ENCODE data around the gene CCNK. TPM values are rescaled to one million over a fixed set of nuclear protein-coding genes. Genes with fewer than 3 reads are reported as not detected.

Gene CCNK
- total RNA-seq, 1 experiment from 2014 or later: 80.1 TPM

- no peak overlapping the region for H3K23ac ChIP-seq (ENCODE audit: insufficient read length, low read depth, low read length)
- H3K9me3 ChIP-seq (ENCODE audit: control insufficient read depth, low read depth, low read length): no peaks in the 10 kb centered on the region
- H3T11ph ChIP-seq (ENCODE audit: low read length): no peak overlapping the region
- H3K18ac ChIP-seq (ENCODE audit: insufficient read length, low read depth, low read length): no peak overlapping the region
- no peak overlapping the region for H4K5ac ChIP-seq (ENCODE audit: insufficient read length, low read depth, low read length)
- no peak overlapping the region for H2AFZ ChIP-seq (ENCODE audit: low read length)
- no peak overlapping the region for H3K27ac Mint-ChIP-seq
- no peak overlapping the region for H3K14ac ChIP-seq (ENCODE audit: insufficient read depth, low read length)
- H3K4me1 ChIP-seq (ENCODE audit: insufficient read depth, low read length): no peaks in the 10 kb centered on the region
- H3K27ac ChIP-seq (ENCODE audit: insufficient read length, low read depth, low read length): no peak overlapping the region
- no peak overlapping the region for H2BK15ac ChIP-seq (ENCODE audit: low read depth, low read length)
- H4K20me1 ChIP-seq (ENCODE audit: control insufficient read depth, insufficient read depth, insufficient read length): peaks cover 3% of the 10 kb centered on the region
- no CpG with 5 or more reads among the region's 14 CpGs for WGBS (ENCODE audit: extremely low coverage, insufficient read length, low lambda C conversion rate)
- H2AK5ac ChIP-seq (ENCODE audit: insufficient read length, low read length): no peak overlapping the region
- no peak overlapping the region for H2BK12ac ChIP-seq (ENCODE audit: insufficient read length, low read depth, low read length)
- H2BK120ac ChIP-seq (ENCODE audit: low read depth, low read length, poor library complexity, severe bottlenecking): no peak overlapping the region
- no peaks in the 10 kb centered on the region for H3K9me3 Mint-ChIP-seq
- no peak; the same call in 2 of the 3 replicates for TF ChIP-seq CTCF (conservative IDR thresholded peaks at IDR 0.05)
- H4K91ac ChIP-seq (ENCODE audit: insufficient read length, low read depth, low read length): no peak overlapping the region
- H4K8ac ChIP-seq (replicated peaks; ENCODE audit: insufficient read length, low read depth, low read length): no peak overlapping the region
- peaks cover 8 to 14% of the 10 kb centered on the region in 2 experiments for H3K4me1 Mint-ChIP-seq
- no peak overlapping the region for H3K4ac ChIP-seq (ENCODE audit: low read depth, low read length)
- H2BK20ac ChIP-seq (ENCODE audit: low read depth, low read length, poor library complexity, severe bottlenecking): no peak overlapping the region
- no peak overlapping the region for H3K56ac ChIP-seq (ENCODE audit: insufficient read length, low read depth, low read length)
- no peaks in the 10 kb centered on the region for H3K27me3 Mint-ChIP-seq (ENCODE audit: low read depth)
- H3K79me2 ChIP-seq (ENCODE audit: insufficient read depth, low read length): no peaks in the 10 kb centered on the region
- no peak overlapping the region for H2BK5ac ChIP-seq (ENCODE audit: insufficient read length, low read length)
- peak; percentile 33 for DNase-seq
- no peak overlapping the region for H3K4me2 ChIP-seq (ENCODE audit: insufficient read depth, insufficient read length, low read length)
- no peaks in the 10 kb centered on the region for H3K23me2 ChIP-seq (ENCODE audit: insufficient read length, low read depth, low read length, poor library complexity, severe bottlenecking)
- H3K4me3 Mint-ChIP-seq: no peak overlapping the region
- peaks cover 0 to 11% (median 5%) of the 10 kb centered on the region in 3 experiments; a peak in 4 of 7 replicates for H3K36me3 Mint-ChIP-seq (ENCODE audit: insufficient read depth in 1 of 3, low read depth in 3 of 3)
- H3K27me3 ChIP-seq (ENCODE audit: insufficient read depth, low read length): no peaks in the 10 kb centered on the region
- no peak overlapping the region for H3K9ac ChIP-seq (ENCODE audit: extremely low read depth, insufficient read length, low read length)
- H3K79me1 ChIP-seq (ENCODE audit: insufficient read depth, low read depth, low read length, poor library complexity, severe bottlenecking): no peaks in the 10 kb centered on the region
These were observed 35.8 kb downstream of the CCNK start for GRCh38 chr14:99516871-99517642.
